HUDEP-2 (cell line): ENCODE data around the gene WNT6.
A peak's percentile ranks its signal among the peaks of the same experiment; 100 is the strongest.
"Not testable (repeated sequence)": the region's sequence is repeated elsewhere in the genome, so short reads cannot be mapped to it uniquely, and the experiment has no call there.

Experiments used
- DNase-seq, 76 experiments: peaks; one replicate each; lab custom pipeline; 2025; ENCODE audit not compliant: unreplicated experiment in 76 of 76; lab: John Stamatoyannopoulos, UW

WNT6 gene

DNA sequence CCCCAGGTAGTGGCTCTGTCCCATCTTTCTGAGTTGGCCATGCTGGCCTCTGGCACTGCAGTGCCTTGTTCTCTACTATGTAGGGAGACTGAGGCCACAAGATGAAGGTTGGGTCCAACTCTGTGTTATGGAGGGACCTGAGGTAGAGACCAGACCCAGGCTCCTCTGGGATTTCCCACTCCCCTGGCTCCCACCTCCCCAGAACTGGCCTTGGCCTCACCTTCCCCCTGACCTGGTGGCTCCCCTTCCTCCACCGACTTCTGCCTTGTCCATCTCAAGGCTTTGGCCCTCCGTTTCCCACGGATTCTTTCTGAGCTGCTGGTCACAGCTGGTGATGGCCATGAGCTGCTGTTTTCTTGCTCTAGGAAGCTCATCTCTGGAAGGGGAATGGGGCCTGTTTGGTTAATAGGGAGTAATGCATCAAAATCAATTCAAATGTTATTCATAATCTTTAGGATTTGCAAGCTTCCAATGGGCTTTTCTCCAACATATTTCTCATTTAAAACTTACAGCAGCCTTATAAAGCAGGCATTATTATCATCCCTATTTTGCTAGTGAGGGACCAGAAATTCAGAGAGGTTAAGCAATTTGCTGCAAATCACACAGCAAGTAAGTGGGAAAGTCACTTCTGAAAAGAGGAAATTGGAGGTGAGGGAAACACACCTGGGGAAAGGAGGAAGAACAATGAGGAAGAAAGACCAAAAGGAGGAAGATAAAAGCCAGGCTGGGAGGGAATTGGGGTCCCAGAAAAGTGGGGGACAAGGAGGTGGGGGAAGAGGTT is 28.9 kb upstream of the WNT6 start:
- DNase-seq = no peak

DNA sequence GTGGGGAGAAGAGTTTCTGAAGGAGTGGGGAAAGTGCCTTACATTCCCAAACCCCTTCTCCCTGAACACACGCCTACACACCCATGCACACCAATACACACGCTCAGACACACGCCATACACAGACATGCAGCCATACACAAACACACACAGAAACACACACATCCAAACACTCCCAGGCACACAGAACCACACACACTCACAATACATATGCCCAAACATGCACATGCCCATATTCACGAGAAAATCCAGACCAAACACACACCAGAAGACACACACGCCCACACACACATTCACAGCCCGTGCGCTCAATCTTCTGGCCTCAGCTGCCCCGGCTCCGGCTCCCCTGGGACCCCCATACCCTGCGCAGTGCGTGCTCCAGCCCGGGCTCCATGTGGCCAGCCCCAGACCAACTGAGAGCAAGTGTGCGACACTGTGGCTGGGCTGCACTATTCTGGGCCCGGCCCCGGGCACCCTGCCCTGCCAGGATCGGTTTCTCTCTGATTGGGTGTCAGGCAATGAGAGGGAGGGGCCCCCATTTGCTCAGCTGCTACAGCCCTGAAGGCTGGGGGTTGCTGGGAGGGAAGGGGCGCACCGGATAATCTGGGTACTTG is 28.1 kb upstream of the WNT6 start, which contains the start of gene PRKAG3:
Gene PRKAG3, minus strand, starts transcription at position 426 of the 613 bp plus-strand sequence.
- DNase-seq = no peak

DNA sequence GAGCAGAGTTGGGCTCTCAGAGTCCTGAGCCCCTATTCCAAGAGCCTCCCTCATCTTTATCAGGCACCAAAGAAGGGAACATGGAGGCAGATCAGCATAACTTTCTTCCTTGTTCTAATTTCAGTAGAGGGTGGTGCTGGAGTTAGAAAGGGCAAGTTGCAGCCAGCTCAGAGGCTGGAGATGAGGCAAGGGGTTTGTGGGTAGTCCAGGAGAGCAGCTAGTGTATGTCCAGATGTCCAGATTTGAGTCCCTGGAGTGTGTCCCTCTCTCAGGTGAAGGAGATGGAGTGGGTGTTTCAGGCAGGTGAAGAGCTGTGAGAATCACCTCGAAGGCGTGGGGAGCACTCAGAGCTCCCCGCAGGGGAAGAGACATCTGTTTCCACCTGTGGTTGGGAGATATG is 27.5 kb upstream of the WNT6 start:
- DNase-seq = no peak

DNA sequence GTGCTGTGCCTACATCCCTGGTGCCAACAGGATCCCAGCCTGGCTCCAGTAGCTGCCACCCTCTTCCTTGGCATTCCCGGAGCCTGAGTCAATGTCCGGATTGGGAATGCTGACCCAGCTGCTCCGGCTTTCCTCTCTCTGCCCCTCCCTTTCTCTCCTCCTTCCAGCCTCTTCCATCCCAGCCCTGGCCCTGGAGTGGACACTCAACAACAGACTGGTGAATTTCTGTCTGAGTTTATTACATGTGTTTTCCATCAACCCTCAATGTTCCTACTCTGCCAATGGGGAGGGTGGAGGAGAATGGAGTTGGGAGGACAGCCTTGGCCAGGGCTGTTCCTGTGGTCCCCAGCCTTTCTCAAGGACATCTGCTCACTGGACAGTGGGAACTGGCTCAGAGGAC is 27.1 kb upstream of the WNT6 start:
- no peak for DNase-seq

DNA sequence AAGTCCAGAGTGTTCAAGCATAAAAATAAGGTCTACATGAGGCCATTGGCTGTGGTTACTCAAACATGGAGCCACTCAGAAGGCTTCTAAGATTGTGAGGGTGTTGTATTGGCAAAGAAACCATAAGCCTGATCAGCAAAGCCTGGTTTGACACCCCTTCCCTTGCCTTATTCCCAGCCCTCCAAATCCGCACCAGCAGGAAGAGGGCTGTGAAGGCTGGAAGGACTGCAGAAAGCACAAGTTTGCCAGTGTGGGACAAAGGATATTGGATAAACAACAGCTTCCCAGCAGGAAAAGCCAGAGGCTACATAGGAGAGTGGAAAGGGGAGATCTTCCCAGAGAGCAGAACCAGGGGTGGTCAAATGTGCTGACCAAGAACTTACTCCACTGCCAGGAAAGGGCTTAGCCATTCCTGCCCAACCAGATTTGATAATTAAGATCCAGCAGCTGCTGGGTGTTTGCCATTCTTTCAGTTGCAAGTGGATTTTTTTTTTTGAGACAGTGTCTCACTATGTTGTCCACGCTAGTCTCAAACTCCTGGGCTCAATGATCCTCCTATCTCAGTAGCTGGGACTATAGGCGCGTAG is 26.5 kb upstream of the WNT6 start:
- DNase-seq = no peak

DNA sequence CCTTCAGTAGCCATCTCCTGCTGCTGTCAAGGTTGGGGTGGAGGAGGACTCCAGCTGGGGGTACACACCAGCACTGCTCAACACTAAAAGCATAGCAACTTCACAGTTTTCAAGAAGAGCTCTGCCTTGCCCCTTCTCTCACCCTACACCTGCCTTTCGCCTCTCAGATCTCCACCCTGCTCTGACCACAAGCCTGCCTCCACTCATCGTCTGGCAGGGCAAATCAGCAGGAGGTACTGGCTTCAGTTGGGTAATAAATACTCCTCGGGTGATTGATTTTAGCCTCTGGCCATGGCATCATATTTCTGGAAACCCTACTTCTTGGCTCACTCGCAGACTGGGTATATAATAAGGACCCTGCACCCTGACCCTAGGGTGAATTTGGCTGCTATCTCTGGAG is 24.9 kb upstream of the WNT6 start:
- no peak for DNase-seq

DNA sequence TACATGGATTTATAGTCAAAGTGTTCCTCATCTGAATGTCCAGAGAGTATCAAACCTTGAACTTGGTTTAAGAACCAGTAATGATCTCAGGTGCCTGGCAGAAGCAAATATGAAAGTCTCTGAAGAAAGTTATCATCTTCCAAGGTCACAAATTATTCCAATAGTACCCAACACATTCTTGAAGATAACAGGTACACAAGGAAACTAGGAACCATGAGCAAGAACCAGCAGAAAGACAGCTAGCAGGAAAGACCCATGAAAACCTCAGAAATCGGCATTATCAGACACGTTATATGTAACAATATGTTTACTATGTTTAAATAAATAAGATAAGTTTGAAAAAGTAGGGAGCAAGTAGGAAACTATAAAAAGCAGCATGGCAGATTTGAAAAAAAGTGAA is 22.1 kb upstream of the WNT6 start:
- no peak for DNase-seq

DNA sequence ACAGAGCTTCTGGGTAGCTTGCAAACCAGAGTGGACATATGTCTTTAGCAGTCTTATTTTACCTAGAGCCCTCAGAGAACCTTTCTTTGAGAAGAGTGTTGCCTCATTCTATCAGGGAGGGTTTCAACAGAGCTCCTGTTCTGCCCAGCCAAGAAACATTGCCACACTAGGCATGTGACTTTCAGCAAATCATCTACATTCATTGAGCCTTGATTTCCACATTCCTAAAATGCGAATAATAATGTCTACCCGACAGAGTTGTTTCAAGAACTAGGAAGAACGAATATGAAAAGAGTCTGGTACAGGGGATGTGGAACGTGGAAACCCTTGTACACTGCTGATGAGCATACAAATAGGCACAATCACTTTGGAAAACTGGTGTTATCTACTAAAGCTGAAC is 20.2 kb upstream of the WNT6 start:
- DNase-seq = no peak

DNA sequence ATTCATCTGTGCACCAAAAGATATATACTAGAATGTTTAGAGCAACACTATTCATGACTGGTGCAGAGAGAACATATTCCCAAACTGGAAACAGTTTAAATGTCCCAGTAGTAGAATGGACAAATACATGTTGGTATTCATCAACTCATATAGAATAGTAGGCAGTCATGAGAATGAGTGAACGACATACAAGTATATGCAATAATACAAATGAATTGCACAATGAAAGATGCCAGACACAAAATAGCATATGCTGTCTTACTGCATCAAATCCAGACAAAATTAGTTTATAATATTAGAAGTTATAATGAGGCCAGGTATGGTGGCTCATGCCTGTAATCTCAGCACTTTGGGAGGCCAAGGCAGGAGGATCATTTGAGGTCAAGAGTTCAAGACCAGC is 19.7 kb upstream of the WNT6 start:
- DNase-seq = no peak

DNA sequence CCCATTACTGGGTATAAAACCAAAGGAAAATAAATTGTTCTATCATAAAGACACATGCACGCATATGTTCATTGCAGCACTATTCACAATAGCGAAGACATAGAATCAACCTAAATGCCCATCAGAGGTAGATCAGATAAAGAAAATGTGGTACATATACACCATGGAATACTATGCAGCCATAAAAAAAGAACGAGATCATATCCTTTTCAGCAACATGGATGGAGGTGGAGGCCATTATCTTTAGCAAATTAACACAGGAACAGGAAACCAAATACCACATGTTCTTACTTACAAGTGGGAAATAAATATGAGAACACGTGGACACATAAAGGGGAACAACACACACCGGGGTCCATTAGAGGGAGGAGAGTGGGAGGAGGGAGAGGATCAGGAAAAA is 15.3 kb upstream of the WNT6 start:
- DNase-seq = not testable (repeated sequence)

DNA sequence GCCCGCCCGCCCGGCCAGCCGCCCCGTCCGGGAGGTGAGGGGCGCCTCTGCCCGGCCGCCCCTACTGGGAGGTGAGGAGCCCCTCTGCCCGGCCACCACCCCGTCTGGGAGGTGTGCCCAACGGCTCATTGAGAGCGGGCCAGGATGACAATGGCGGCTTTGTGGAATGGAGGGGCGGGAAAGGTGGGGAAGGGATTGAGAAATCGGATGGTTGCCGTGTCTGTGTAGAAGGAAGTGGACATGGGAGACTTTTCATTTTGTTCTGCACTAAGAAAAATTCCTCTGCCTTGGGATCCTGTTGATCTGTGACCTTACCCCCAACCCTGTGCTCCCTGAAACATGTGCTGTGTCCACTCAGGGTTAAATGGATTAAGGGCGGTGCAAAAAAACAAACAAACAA is 12.6 kb upstream of the WNT6 start:
- not testable (repeated sequence) for DNase-seq

DNA sequence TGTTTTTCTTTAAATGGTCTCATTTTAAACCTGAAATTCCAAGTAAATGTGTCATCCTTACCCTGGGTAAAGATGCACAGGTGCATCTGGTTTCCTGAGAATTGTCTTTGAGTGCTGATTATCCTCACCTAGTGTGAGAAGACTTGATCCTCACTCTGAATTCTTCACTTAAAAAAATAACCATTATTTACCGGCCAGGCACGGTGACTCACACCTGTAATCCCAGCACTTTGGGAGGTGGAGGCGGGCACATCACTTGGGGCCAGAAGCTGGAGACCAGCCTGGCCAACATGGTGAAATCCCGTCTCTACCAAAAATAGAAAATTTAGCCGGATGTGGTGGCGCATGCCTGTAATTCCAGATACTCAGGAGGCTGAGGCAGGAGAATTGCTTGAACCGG is 9.9 kb upstream of the WNT6 start:
- DNase-seq = no peak

DNA sequence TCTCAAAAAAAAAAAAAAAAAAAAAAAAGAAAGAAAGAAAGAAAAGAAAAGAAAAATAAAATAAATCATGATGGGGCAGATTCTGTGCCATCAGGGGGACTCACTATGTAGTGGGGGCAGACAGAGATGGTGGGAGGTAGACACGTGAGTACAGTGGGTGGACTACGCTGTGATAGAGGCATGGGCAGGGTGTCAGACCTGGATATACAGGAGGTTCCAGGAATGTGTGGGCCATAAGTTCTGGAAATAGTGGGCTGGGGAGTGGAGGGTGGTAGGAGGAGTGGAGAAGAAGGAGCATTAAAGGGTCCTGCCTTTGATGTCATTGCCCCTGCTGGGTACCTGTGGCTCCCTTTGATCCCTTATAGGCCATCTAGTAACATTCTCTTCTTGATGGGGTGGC is 8.8 kb upstream of the WNT6 start:
- DNase-seq = no peak

DNA sequence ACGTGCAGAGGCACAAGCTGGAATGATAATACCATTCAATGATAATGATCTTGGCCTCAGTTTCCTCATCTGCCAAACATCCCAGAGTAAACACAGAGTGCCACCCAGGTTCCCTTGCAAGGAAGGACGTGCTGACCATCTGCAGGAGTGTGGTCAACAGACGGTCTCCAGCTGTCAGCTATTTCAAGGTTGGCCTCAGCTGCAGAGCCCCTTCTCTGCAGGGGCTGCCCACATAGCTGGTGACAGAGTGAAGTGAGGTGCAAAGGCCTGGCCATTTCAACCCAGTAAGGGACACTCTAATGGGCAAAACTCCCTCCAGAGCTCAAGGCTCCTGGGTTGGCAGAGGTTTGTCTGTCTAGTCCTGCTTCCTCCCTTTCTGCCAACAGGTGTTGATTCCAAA is 8.3 kb upstream of the WNT6 start:
- DNase-seq = no peak

DNA sequence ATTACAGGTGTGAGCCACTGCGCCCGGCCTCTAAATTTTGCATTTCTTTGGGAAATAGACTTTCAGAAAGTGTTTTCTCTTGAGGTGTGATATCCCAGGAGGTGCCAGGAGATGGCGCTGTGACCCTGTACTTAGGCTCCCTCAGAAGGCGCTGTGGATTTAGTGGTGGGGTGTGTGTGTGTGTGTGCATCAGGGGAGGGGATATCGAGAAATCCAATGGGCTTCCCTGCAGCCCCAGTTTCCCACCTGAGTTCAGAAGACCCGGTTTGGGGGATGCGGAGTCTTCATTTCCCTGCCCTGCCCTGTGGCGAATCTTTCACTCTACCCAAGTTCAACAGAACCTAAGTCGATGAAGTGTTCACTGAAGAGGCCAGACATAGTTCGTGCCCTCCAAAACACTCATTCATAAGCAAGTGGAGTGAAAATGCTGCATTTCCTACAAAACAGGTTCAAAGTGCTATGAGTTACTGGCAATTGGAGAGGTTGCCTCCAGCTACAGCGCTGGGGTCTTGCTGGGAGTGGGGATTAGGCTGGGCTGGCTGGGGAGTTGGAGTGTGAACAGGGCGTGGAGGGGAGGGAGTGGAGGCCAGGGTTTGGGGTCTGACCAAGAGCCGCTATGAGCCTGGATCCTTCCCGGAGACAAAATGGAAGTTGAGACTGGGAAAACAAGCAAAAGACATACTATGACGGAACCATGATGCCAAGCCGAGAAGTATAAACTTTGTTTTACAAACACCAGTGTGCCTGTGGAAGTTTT is 6.5 kb upstream of the WNT6 start:
- peak in 40 of 76 experiments; percentile 5 to 56 (median 26) for DNase-seq

DNA sequence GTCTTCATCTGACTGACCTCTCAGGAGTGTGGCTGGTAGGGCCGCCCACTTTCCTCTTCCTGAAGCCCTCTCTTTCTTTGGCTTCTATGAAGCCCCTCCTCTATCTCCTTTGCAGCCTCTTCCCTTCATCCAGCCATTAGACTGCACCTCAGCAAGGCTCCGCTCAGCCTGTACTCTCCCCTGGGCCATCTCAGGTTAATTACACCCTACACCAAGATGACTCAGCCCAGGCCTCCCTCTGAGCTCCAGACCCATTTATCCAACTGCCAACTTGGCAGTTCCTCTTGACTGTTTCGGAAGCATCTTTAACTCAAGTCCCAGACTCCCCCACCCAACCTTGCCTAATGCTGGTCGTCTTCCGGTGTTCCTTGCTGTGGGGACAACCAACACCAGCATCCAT is 5.8 kb upstream of the WNT6 start:
- peak in 4 of 76 experiments; percentile 7 to 26 (median 8) for DNase-seq

DNA sequence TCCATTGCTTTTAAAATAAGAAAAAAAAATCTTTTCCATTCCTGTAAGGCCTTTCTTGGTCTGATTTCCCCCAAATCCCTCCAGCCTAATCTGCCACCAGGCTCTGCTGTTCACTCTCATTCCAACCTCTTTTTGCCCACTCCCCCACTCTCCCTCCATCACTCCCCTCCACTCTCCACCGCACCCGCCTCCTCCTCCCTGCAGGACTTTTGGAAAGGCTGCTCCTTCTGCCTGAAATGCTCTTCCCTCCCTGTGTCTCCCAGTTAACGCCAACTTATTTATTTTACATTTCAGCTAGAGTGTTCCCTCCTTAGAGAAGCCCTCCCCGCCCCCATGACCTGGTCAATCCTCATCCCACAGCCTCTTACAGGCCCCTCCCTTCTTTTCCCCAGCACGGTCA is 4.7 kb upstream of the WNT6 start:
- DNase-seq = no peak

DNA sequence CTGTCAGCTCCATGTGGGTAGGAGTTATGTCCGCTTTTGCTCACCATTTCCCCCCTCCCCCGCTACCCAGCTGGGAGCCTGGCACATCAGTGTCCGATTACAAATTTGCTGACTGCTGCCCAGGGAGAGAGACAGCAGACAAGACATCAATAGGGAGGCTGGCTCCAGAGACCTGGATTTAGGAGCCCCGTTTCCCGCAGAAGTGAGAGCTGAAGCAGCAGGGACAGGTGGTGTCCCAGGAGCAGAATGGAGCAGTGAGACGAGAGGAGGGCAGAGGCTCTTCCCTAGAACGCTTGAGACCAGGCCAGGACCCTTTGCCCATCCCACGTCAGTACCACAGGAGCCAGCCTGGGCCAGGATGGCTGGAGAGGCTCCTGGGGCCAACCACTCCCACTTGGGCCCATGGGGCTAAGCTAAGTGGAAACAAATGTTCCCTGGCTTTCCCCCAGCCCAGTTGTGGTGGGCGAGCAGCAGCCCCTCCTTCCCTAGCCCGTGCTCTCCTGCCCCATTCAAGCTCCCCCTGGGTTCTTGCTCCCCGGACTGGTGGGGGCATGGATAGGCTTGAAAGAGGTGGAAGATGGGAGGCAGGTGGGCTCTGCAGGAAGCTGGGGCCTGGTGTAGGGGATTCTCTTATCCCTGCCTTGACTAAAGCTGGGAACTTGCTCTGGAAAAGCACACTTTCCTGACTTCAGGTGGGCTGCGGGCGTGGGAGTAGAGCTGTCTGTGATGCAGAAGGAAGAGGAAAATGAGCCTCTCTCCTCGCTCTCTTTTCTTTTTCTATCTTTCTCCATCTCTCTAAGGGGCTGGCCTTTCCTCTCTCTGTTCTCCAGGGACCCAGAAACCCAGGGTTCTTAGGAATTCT is 4.1 kb upstream of the WNT6 start:
- no peak for DNase-seq

DNA sequence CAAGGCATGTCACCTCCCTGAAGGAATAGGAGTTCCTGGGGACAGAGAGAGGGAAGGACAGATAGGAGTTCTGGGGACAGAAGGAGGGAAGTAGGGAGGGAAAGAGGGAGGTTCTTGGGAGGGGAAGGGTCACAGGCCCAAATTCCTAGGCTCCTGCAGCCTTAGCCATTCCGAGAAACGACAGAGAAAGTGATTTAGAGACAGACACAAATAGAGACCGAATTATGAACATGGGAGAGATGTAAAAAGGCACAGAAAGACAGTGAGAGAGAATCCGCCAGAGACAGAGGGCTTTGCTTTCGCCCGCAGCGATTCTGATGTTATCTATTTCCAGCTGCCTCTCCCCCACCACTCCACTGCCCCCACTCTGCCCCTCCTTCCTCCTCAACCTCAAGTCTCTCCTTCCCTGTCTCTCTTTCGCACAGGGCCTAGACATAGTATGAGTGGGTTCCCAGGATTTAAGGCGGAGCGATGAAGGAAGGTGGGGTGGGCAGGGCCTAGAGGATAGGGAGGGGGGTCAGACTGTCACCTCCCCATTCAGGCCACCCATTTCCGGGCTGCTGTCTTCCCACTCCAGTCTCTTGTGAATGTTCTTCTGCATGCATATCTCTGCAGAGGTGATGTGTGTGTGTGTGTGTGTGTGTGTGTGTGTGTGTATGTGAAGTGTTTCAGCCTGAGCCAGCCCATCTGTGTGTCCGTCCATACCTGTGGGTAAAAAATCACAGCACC is 3.3 kb upstream of the WNT6 start:
- DNase-seq = no peak

DNA sequence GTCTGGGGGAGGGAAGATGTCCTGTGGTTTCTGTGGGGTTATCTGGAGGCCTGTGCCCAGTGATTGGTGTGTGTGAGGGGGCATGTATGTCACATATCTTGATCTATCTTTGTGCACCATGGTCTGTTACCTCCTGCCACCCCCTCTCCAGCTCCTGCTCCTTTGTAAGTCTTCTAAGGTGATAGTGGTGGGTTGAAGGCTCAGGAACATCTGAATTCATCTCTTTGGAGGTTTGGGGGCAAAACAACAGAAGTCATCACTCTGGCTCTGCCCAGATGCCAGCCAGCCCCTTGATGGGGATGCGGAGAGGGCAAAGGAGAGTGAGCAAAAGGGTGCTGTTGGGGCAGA is 2.7 kb upstream of the WNT6 start:
- DNase-seq = no peak
